Left renal cortex interstitium (tissue), 4 donors: ENCODE results near the gene CUL3. TPM values are rescaled to one million over a fixed set of nuclear protein-coding genes. Genes with fewer than 3 reads are reported as not detected.

Experiments used
- DNase-seq, 4 donors: peaks; one replicate each; pipeline ENCODE4 v3.0.0-alpha.2; 2013; ENCODE audit warnings: low read depth in 4 of 4, low spot score in 2 of 4, missing footprints in 1 of 4
- polyA plus RNA-seq, 4 donors: library from polyadenylated mRNA; unstranded; fragments of 120-200 nt; gene quantifications; one replicate each; pipeline ENCODE4 v1.2.1, GENCODE V29; 2013; ENCODE audit not compliant: insufficient read length in 4 of 4

The CUL3 gene
- polyA plus RNA-seq, 4 donors: 100 to 138 (median 115) TPM

- DNase-seq: no peak
These were observed 150.5 kb downstream of the CUL3 start for GRCh38 chr2:224434618-224435017.

- DNase-seq: no peak
These were observed 151.7 kb downstream of the CUL3 start for GRCh38 chr2:224433442-224433841.

- DNase-seq: no peak
These were observed 153.1 kb downstream of the CUL3 start for GRCh38 chr2:224432003-224432579.

- DNase-seq: no peak
These were observed 155.7 kb downstream of the CUL3 start for GRCh38 chr2:224429441-224429810.

DNA sequence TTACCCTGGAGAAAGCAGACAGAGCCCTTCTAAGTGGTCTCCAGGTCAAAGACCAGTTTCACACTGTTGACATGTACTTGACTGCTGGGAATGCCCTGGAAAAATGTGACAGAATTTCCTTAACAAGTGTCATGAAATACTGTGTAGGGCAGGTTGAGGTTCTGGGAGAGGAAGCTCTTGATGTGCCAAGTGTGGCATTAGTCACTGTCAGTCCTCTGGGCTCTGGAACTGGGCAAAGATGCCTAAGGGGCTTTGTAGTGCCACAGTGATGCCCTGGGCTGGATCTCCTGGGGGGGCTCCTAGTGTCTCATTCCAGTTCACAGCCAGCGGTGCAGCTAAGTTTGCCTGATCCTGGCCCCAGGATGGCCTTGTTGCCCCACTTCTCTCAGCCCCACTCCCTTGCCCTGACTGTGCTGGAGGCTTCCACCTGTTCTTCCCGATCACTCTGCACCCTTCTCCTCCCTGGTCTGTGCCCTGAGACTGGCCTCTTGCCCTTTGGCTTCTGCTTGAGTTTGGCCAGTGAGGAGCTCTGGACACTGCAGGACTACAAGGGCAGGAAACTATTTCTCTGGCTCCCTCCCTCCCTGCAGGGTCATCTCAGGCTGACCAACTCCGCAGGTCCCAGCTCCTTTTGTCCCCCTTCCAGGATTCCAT is 156.2 kb downstream of the CUL3 start:
- DNase-seq: no peak

GRCh38 chr2:224427471-224427870 is 157.7 kb downstream of the CUL3 start:
- DNase-seq: no peak

DNA sequence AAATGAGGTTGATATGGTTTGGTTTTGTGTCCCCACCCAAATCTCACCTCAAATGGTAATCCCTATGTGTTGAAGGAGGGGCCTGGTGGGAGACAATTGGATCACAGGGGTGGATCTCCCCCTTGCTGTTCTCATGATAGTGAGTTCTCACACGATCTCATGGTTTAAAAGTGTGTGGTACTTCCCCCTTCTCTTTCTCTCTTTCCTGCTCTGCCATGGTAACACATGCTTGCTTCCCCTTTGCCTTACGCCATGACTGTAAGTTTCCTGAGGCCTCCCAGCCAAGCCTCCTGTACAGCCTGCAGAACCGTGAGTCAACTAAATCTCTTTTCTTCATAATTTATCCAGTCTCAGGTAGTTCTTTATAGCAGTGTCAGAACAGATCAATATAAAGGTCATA is 158.5 kb downstream of the CUL3 start:
- DNase-seq: no peak

DNA sequence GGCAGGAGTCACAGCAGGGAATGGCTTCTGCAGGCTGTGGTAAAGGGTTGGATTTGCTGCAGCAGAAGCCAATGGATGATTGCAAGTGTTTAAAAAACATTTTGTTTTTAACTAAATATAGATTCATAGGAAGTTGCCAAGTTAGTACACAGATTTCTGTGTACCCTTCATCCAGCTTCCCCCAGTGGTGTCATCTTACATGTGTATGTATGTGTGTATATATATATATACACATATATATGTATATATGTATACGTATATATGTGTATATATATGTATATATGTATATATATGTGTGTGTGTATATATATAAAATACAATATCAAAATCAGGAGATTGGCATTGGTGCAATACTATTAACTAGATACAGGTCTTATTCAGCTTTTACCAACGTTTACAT is 164.1 kb downstream of the CUL3 start:
- DNase-seq: no peak

Other genes with a start within 250 kb of the CUL3 start
- gene FAM124B, start 183.3 kb downstream of the CUL3 start, polyA plus RNA-seq: 1 to 10 TPM; 1.8 to 3.0 (median 2.4) TPM
- gene CCDC195, start 131.0 kb upstream of the CUL3 start, polyA plus RNA-seq: not detected